ENCODE results near the gene YOD1. TPM values are rescaled to one million over a fixed set of nuclear protein-coding genes. Genes with fewer than 3 reads are reported as not detected.

The YOD1 gene
- total RNA-seq, 1 donor from 2014 or later: 13.0 TPM

DNA sequence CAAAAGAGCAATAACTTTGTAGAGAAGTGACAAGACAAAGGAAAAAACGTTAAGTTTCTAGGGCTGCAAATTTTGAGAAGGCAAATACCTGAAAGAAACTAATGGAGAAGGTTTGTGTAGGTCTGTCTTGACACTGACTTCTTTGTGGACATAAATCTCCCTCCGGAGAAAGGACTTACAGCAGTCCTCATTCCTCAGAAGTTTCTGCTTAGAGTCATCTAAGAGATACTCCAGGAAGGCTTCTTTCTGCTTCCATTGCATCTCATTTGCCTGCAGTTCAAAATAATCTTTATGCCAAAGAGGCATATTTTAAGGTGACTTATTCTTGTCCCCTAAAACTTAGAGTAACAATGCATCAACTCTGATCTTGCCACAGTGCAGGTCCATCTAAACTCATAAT lies 33.2 kb upstream of the YOD1 start:
- Histone ChIP-seq H3K4me1 (ENCODE audit: control insufficient read depth in 3 of 3, insufficient read depth in 3 of 3, low read length in 3 of 3) (peaks cover 0 to 4% (median 3%) of the 10 kb centered on the region in 3 donors), H3K27me3 (ENCODE audit: control insufficient read depth in 3 of 3, insufficient read depth in 3 of 3, low read length in 3 of 3) (no peaks in the 10 kb centered on the region), H3K9ac (ENCODE audit: low read depth in 1 of 3, low read length in 3 of 3) (no peak overlapping the region), H3K36me3 (ENCODE audit: control insufficient read depth in 3 of 3, insufficient read depth in 3 of 3, low read length in 3 of 3) (peaks cover 2 to 8% (median 5%) of the 10 kb centered on the region in 3 donors), H3K27ac (ENCODE audit: low read depth, low read length) (no peak overlapping the region), H3K4me3 (ENCODE audit: low read length in 3 of 3) (no peak overlapping the region), H3K9me3 (ENCODE audit: control insufficient read depth in 3 of 3, low read length in 3 of 3) (no peaks in the 10 kb centered on the region)

DNA sequence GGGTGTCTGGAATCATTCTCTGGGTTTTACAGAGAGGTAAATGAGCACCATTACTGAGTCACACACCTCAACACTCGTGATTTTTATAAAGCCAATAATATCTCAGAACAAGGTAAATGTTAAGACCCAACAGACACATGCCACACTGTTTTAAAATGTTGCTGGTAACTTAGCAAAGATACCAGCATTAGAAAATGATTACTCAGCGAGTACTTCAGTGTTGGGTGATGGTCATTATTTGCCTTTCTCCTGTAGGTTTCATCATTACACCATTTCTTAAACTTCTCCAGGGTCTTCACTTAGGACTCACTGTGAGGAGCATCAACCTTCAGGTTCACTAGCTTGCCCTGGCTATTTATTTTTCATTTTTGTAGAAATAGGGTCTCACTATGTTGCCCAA lies 30.8 kb upstream of the YOD1 start:
- Histone ChIP-seq H3K4me1 (ENCODE audit: control insufficient read depth in 3 of 3, insufficient read depth in 3 of 3, low read length in 3 of 3) (peaks cover 0 to 7% (median 3%) of the 10 kb centered on the region in 3 donors), H3K9ac (ENCODE audit: low read depth in 1 of 3, low read length in 3 of 3) (no peak overlapping the region), H3K36me3 (ENCODE audit: control insufficient read depth in 3 of 3, insufficient read depth in 3 of 3, low read length in 3 of 3) (peaks cover 4 to 18% (median 8%) of the 10 kb centered on the region in 3 donors), H3K27ac (ENCODE audit: low read depth, low read length) (no peak overlapping the region), H3K27me3 (ENCODE audit: control insufficient read depth in 3 of 3, insufficient read depth in 3 of 3, low read length in 3 of 3) (no peaks in the 10 kb centered on the region), H3K9me3 (ENCODE audit: control insufficient read depth in 3 of 3, low read length in 3 of 3) (no peaks in the 10 kb centered on the region), H3K4me3 (ENCODE audit: low read length in 3 of 3) (no peak overlapping the region)

DNA sequence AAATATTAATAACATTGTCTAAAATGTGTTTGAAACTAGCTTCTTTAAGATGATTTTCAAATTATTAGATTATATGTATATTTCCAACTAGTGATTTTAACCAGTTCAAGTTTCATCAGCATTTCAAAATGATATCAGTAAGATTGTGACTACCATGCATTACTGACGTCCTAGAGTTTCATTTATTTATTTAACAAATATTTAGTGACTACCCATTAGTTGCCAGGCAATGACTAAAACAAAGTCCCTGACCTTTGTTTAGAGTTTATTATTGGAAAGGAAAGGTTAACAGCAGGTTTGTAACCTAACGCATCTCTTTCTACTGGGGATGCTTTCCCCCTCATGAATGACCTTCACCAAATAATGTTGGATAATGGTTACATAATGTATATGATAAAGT lies 30.1 kb upstream of the YOD1 start:
- no peaks in the 10 kb centered on the region for H3K27me3 ChIP-seq (ENCODE audit: control insufficient read depth in 3 of 3, insufficient read depth in 3 of 3, low read length in 3 of 3)
- peaks cover 4 to 10% (median 7%) of the 10 kb centered on the region in 3 donors for H3K4me1 ChIP-seq (ENCODE audit: control insufficient read depth in 3 of 3, insufficient read depth in 3 of 3, low read length in 3 of 3)
- no peak overlapping the region for H3K27ac ChIP-seq (ENCODE audit: low read depth, low read length)
- H3K9ac ChIP-seq (ENCODE audit: low read depth in 1 of 3, low read length in 3 of 3): no peak overlapping the region
- no peak overlapping the region for H3K4me3 ChIP-seq (ENCODE audit: low read length in 3 of 3)
- H3K9me3 ChIP-seq (ENCODE audit: control insufficient read depth in 3 of 3, low read length in 3 of 3): no peaks in the 10 kb centered on the region
- H3K36me3 ChIP-seq (ENCODE audit: control insufficient read depth in 3 of 3, insufficient read depth in 3 of 3, low read length in 3 of 3): peaks cover 4 to 18% (median 8%) of the 10 kb centered on the region in 3 donors

DNA sequence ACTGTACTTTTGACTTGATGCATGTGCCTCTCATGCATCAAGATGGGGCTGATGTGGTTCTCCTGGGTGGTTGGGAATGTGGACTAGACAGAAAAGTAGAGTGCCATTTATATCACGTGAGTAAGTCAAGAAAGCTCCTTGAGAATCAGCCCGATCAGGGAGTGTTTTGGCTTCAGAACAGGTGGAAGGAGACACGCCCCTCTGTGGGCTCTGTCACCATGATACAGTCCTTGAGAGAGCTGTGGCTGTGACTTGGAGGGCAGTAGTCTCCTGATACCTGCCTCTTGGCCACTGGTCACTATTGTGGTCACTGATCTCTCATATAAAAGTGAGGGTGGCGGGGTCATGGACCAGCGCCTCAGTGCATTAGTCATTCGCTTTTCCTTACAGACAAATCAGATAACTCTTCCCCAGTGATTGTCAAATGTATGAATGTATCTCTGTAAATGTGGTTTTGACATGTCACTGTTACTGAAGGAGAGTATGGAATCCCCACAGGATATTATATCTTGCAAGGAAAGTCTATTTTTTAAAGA lies 28.8 kb upstream of the YOD1 start:
- H3K36me3 ChIP-seq (ENCODE audit: control insufficient read depth in 3 of 3, insufficient read depth in 3 of 3, low read length in 3 of 3): peaks cover 4 to 25% (median 13%) of the 10 kb centered on the region in 3 donors

DNA sequence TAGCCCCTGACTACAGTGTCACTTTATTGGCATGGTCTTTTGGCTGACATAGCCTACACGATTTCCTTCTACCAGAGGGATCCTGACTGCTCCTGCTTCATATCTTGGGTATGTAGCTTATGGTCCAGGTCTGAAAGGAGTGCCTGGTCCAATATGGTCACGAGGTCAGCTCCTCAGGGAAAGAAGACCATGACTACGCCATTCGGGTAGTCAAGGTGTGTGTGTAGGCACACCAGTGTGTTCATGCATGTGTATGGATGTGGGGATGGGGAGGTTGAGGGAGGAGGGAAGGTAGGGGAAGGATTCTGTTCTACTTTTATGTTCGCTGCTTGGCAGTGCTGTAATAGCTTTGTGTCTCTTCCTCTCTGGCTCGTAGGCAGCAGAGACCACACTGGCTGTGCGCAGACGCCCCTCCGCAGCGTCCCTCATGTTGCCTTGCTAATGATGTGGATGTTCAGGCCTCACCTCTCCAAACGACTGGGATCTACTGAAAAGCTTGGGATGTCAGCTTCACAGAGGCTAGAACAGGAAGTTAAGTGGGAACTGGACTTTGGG lies 27.6 kb upstream of the YOD1 start:
- Histone ChIP-seq H3K27ac (ENCODE audit: low read depth, low read length) (no peak overlapping the region), H3K36me3 (ENCODE audit: control insufficient read depth in 3 of 3, insufficient read depth in 3 of 3, low read length in 3 of 3) (peaks cover 4 to 34% (median 20%) of the 10 kb centered on the region in 3 donors), H3K27me3 (ENCODE audit: control insufficient read depth in 3 of 3, insufficient read depth in 3 of 3, low read length in 3 of 3) (no peaks in the 10 kb centered on the region), H3K4me3 (ENCODE audit: low read length in 3 of 3) (no peak overlapping the region), H3K9me3 (ENCODE audit: control insufficient read depth in 3 of 3, low read length in 3 of 3) (no peaks in the 10 kb centered on the region), H3K4me1 (ENCODE audit: control insufficient read depth in 3 of 3, insufficient read depth in 3 of 3, low read length in 3 of 3) (peaks cover 7 to 10% (median 8%) of the 10 kb centered on the region in 3 donors), H3K9ac (ENCODE audit: low read depth in 1 of 3, low read length in 3 of 3) (no peak overlapping the region)

More for the DNA sequence above, 28.8 kb upstream of the YOD1 start:
- Histone ChIP-seq H3K27ac (ENCODE audit: low read depth, low read length) (no peak overlapping the region), H3K27me3 (ENCODE audit: control insufficient read depth in 3 of 3, insufficient read depth in 3 of 3, low read length in 3 of 3) (no peaks in the 10 kb centered on the region), H3K4me1 (ENCODE audit: control insufficient read depth in 3 of 3, insufficient read depth in 3 of 3, low read length in 3 of 3) (peaks cover 4 to 10% (median 7%) of the 10 kb centered on the region in 3 donors), H3K9me3 (ENCODE audit: control insufficient read depth in 3 of 3, low read length in 3 of 3) (no peaks in the 10 kb centered on the region), H3K9ac (ENCODE audit: low read depth in 1 of 3, low read length in 3 of 3) (no peak overlapping the region), H3K4me3 (ENCODE audit: low read length in 3 of 3) (no peak overlapping the region)

DNA sequence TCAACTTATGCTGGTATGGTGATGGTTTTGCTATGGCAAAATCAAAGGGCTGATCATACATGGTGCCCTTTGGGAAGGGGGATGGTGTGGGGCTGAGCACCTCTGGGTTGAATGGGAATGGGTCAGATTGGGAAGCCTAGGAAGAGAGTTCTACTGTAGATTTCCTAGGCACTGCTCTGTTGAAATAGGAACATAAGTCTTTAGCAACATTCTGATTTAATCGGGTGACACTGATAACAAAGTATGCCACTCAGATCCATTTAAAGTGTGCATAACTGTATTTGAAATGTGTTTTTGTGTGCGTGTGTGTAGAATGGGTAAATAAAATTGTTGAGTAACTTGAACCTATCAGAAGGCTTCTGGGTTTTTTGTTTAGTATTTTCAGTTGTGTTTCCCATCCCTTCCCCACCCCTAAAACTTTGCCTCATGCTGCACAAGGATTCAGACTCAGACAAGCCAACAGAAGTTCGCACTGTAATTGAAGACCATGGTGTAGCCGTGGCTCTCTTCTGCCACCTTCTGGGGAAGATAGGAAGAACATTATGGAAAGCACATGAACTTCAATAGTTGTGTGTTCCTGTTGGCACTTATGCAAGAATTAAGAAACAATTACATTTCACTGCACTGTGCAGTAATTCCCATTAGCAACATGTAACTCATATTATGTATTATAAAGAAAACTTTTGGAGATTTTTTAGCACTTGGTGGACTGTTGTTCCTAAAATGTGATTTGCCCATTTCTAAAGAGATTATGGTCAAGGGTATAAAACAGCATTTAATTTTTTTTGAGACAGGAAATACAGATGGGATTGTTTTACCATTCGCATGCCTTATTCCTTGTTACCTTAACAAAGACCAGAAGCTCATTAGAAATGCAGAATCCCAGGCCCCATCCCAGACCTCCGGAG lies 26.7 kb upstream of the YOD1 start:
- Histone ChIP-seq H3K27ac (ENCODE audit: low read depth, low read length) (no peak overlapping the region), H3K9me3 (ENCODE audit: control insufficient read depth in 3 of 3, low read length in 3 of 3) (no peaks in the 10 kb centered on the region), H3K36me3 (ENCODE audit: control insufficient read depth in 3 of 3, insufficient read depth in 3 of 3, low read length in 3 of 3) (peaks cover 4 to 37% (median 22%) of the 10 kb centered on the region in 3 donors)

DNA sequence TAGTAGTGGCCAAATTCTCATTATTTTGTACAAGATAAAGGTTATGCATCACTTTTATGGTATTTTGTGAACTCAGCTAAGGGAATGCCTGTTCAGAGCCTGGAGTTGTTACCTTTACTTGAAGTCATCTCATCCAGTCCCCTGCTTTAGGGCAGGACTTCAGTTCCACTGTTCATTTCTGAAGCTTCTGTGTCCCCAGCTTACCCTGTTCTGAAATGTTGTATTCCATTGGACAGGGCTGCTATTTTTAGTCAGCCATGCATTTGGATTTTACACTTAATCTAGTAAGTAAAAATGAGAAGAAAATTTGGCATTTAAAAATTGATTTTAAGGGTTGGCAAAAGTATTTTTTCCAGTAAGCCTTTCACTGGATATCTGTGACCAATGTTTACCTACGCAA lies 26.0 kb upstream of the YOD1 start:
- Histone ChIP-seq H3K9me3 (ENCODE audit: control insufficient read depth in 3 of 3, low read length in 3 of 3) (no peaks in the 10 kb centered on the region), H3K36me3 (ENCODE audit: control insufficient read depth in 3 of 3, insufficient read depth in 3 of 3, low read length in 3 of 3) (peaks cover 9 to 44% (median 29%) of the 10 kb centered on the region in 3 donors), H3K9ac (ENCODE audit: low read depth in 1 of 3, low read length in 3 of 3) (no peak overlapping the region), H3K27ac (ENCODE audit: low read depth, low read length) (no peak overlapping the region), H3K27me3 (ENCODE audit: control insufficient read depth in 3 of 3, insufficient read depth in 3 of 3, low read length in 3 of 3) (no peaks in the 10 kb centered on the region), H3K4me1 (ENCODE audit: control insufficient read depth in 3 of 3, insufficient read depth in 3 of 3, low read length in 3 of 3) (peaks cover 7 to 10% (median 8%) of the 10 kb centered on the region in 3 donors), H3K4me3 (ENCODE audit: low read length in 3 of 3) (no peak overlapping the region)

More for the DNA sequence above, 26.7 kb upstream of the YOD1 start:
- Histone ChIP-seq H3K9ac (ENCODE audit: low read depth in 1 of 3, low read length in 3 of 3) (no peak overlapping the region), H3K4me3 (ENCODE audit: low read length in 3 of 3) (no peak overlapping the region), H3K4me1 (ENCODE audit: control insufficient read depth in 3 of 3, insufficient read depth in 3 of 3, low read length in 3 of 3) (peaks cover 7 to 10% (median 8%) of the 10 kb centered on the region in 3 donors), H3K27me3 (ENCODE audit: control insufficient read depth in 3 of 3, insufficient read depth in 3 of 3, low read length in 3 of 3) (no peaks in the 10 kb centered on the region)

DNA sequence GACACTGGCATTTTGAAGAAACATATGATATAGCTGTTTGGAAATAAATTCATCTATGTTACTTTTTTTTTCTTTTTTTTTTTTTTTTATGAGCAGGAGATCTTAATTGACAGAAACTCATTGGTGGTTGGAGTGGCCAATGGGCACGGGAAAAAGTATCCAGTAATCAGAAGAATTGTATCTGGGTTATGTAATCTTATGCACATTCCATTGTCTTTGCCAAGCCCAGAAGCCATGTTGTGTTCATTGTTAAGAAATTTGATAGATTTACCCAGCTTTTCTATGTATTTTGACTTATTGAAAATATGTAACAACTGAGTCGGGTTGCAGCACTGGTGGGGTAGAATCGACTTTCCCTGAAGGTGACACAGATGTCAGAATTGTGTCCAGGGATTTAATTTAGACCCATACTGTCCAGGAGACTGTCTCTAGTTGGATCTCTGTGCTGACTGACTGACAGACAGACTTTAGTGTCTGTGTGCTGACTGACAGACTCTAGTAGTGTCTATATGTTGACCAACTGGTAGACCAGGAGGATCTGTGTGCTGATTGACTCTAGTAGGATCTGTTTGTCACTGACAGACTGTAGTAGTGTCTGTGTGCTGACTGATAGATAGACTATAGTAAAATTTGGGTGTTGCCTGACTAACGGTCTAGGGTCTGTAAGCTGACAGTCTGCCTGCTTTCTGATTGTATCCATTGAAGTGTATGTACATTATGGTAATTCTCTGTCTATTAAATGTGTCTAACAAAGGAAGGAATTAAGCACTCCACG lies 25.4 kb upstream of the YOD1 start:
- Histone ChIP-seq H3K4me1 (ENCODE audit: control insufficient read depth in 3 of 3, insufficient read depth in 3 of 3, low read length in 3 of 3) (peaks cover 7 to 10% (median 8%) of the 10 kb centered on the region in 3 donors), H3K36me3 (ENCODE audit: control insufficient read depth in 3 of 3, insufficient read depth in 3 of 3, low read length in 3 of 3) (peaks cover 10 to 50% (median 35%) of the 10 kb centered on the region in 3 donors), H3K4me3 (ENCODE audit: low read length in 3 of 3) (no peak overlapping the region), H3K27ac (ENCODE audit: low read depth, low read length) (no peak overlapping the region), H3K9ac (ENCODE audit: low read depth in 1 of 3, low read length in 3 of 3) (no peak overlapping the region), H3K9me3 (ENCODE audit: control insufficient read depth in 3 of 3, low read length in 3 of 3) (no peaks in the 10 kb centered on the region), H3K27me3 (ENCODE audit: control insufficient read depth in 3 of 3, insufficient read depth in 3 of 3, low read length in 3 of 3) (no peaks in the 10 kb centered on the region)

DNA sequence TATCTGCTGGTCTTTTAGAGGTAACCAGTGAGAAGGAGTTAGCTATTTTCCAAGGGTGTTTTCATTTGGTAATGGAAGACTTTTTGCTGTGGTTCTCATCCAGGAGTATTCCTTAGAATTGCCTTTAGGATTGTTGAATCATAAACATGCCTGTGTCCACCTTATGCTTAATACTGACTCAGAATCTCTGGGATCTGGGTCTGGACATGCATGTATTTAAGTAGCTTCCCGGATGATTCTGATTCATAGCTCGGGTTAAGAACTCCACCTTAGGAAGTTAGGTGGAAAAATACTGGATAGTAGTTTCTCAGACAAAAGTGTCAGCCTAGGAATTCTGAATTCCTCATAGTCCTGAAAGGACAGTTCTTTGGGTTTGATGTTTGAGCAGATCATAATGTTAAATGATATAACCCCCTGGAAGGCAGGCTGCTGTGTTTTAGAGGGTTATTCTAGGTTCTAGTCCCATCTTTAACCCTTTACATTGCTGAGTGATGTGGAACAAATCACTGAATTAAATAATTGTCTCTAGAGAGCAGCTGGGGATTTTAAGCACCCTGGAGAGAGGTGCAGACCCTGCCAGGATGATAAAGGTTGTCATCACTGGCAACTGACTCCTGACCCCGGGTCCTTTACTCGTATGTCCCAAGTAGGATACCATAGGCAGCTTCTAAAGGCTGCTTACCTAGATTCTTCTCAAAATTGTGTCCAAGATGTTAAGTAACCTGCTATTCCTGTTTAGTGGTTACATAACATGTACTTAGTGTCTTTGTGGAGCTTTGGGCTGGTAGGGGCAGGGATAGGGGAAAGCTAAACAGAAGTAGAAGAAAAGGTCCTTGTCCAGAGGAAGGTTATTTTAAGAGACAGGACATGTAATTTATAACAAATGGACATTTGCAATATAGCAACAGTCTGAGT lies 23.2 kb upstream of the YOD1 start:
- Histone ChIP-seq H3K27ac (ENCODE audit: low read depth, low read length) (no peak overlapping the region), H3K4me1 (ENCODE audit: control insufficient read depth in 3 of 3, insufficient read depth in 3 of 3, low read length in 3 of 3) (peaks cover 7 to 15% (median 11%) of the 10 kb centered on the region in 3 donors), H3K4me3 (ENCODE audit: low read length in 3 of 3) (no peak overlapping the region), H3K9me3 (ENCODE audit: control insufficient read depth in 3 of 3, low read length in 3 of 3) (no peaks in the 10 kb centered on the region), H3K27me3 (ENCODE audit: control insufficient read depth in 3 of 3, insufficient read depth in 3 of 3, low read length in 3 of 3) (no peaks in the 10 kb centered on the region), H3K9ac (ENCODE audit: low read depth in 1 of 3, low read length in 3 of 3) (no peak overlapping the region), H3K36me3 (ENCODE audit: control insufficient read depth in 3 of 3, insufficient read depth in 3 of 3, low read length in 3 of 3) (peaks cover 17 to 59% (median 44%) of the 10 kb centered on the region in 3 donors)
